Regular cardiac myocyte (primary cell): Measurements from ENCODE around the gene NUDT6. TPM values are rescaled to one million over a fixed set of nuclear protein-coding genes. Genes with fewer than 3 reads are reported as not detected.

ENCODE experiments used
- total RNA-seq: library from RNA; depleted of rRNA; stranded (reverse); fragments of >200 nt; gene quantifications from 2 replicates; pipeline ENCODE4 v1.2.3, GENCODE V29; 2014

NUDT6 gene, protein sequence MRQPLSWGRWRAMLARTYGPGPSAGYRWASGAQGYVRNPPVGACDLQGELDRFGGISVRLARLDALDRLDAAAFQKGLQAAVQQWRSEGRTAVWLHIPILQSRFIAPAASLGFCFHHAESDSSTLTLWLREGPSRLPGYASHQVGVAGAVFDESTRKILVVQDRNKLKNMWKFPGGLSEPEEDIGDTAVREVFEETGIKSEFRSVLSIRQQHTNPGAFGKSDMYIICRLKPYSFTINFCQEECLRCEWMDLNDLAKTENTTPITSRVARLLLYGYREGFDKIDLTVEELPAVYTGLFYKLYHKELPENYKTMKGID
- total RNA-seq = 7.1 and 9.9 TPM in 2 replicates

DNA sequence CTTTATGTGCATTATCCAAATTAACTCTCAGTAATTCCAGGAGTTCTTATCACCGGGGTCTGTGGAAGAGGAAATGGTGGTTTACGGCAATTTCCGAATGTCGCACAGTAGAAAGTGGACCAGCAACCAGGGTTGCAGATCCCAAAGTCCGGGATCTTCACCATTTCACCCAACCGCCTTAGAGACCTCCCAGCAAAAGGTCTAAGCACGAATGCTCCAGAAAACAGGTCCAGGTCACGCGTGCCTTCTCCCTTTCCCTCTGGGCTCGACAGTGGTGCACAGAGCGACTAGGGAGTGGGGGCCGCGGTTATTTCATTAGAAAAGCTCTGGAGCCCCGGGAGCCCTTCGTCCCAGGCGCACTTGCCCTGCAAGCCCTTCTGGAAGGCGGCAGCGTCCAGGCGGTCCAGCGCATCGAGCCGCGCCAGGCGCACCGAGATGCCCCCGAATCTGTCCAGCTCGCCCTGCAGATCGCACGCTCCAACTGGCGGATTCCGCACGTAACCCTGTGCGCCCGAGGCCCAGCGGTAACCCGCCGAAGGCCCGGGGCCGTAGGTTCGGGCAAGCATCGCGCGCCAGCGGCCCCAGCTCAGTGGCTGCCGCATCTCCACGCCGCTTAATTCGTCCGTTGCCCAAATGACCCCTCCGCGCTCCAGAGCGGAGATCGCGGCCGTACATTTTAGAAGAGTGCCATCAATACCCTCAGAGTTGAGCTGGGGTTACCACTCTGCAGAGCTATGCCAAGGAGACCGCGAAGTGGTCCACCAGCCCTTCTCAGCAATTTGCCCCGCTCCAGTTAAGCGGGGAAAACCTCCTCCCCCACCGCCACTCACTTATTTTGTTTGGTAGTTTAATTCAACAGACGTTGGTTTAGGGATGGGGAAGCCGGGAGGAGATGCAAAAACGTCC, at the start of gene NUDT6:
TSS of gene NUDT6 (minus strand) at position 627 of the 906 bp plus-strand sequence. CDS start at position 602, 25 bp downstream.

Other genes starting within 250 kb of the NUDT6 start
- 4.6 and 7.6 TPM in 2 replicates for gene BBS12, start 189.9 kb downstream of the NUDT6 start, total RNA-seq
- gene FGF2, start 95.8 kb downstream of the NUDT6 start, total RNA-seq = 79.8 and 147 TPM in 2 replicates